Left ventricle myocardium inferior (tissue), 1 donor: Measurements from ENCODE around the gene PRDM2. TPM values are rescaled to one million over a fixed set of nuclear protein-coding genes. Genes with fewer than 3 reads are reported as not detected.

ENCODE experiments used
- DNase-seq: peaks from one replicate; pipeline ENCODE4 v3.0.0-alpha.2; 2020
- H3K27ac ChIP-seq: fragments of 200-600 bp; replicated peaks from 2 replicates; pipeline ENCODE4 v1.8.0; 2021
- H3K27me3 ChIP-seq: fragments of 200-600 bp; 2 replicates; pipeline ENCODE4 v1.8.0; 2021; ENCODE audit warnings: low read depth
- H3K36me3 ChIP-seq: fragments of 200-600 bp; 2 replicates; pipeline ENCODE4 v1.8.0; 2021
- H3K4me1 ChIP-seq: fragments of 200-600 bp; 2 replicates; pipeline ENCODE4 v1.8.0; 2021
- H3K4me3 ChIP-seq: fragments of 200-600 bp; 2 replicates; pipeline ENCODE4 v1.8.0; 2021; ENCODE audit warnings: mild to moderate bottlenecking, moderate library complexity
- H3K9me3 ChIP-seq: fragments of 200-600 bp; replicated peaks from 2 replicates; pipeline ENCODE4 v1.8.0; 2021
- intact Hi-C: fragments of 100-400 bp; cut with micrococcal nuclease; formaldehyde crosslinking; loops from one replicate; pipeline ENCODE4 v1.11.0; 2022
- total RNA-seq: library from RNA; stranded (reverse); fragmentation: NEBNext Ultra II Directional; extraction: Animal tissue kit (Norgen Biotek cat#: 25700); gene quantifications from one replicate; pipeline ENCODE4 v1.2.1, GENCODE V29; 2021
- TF ChIP-seq, protein P1 (sequence below): fragments of 200-600 bp; IDR thresholded peaks from 2 replicates; pipeline ENCODE4 v1.8.0; 2021; ENCODE audit warnings: antibody characterized with exemption, mild to moderate bottlenecking, borderline replicate concordance
- donor health status: DM: no; HTN: yes; CAD: no; lungs with severe emphysema.

PRDM2 gene
- total RNA-seq, 1 donor from 2014 or later: 36.1 TPM

DNA sequence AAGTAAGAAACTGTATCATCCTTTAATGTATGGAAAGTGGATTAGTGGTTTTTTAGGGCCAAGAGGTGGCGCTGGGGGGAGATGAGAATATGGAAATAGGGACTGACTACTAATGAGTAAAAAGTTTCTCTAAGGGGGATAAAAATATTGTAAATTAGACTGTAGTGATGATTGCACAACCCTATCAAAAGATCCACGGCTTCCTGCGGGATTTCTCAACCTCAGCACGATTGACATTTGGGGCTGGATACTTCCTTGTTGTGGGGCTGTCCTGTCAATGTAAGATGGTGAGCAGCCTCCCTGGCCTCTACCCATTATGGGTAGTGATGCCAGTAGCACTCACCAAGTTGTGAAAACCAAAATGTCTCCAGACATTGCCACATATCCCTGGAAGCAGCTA lies 36.0 kb upstream of the PRDM2 start:
- Histone ChIP-seq H3K27ac (no peak overlapping the region), H3K36me3 (no peaks in the 10 kb centered on the region), H3K27me3 (peaks cover 18% of the 10 kb centered on the region), H3K4me1 (no peaks in the 10 kb centered on the region), H3K4me3 (no peak overlapping the region), H3K9me3 (peaks cover 5% of the 10 kb centered on the region)
- intact Hi-C loops: loop anchor here (10.0 kb wide), 1 partner anchor 151 kb away; no protein-coding TSS in a partner anchor
- TF ChIP-seq, protein P1, sequence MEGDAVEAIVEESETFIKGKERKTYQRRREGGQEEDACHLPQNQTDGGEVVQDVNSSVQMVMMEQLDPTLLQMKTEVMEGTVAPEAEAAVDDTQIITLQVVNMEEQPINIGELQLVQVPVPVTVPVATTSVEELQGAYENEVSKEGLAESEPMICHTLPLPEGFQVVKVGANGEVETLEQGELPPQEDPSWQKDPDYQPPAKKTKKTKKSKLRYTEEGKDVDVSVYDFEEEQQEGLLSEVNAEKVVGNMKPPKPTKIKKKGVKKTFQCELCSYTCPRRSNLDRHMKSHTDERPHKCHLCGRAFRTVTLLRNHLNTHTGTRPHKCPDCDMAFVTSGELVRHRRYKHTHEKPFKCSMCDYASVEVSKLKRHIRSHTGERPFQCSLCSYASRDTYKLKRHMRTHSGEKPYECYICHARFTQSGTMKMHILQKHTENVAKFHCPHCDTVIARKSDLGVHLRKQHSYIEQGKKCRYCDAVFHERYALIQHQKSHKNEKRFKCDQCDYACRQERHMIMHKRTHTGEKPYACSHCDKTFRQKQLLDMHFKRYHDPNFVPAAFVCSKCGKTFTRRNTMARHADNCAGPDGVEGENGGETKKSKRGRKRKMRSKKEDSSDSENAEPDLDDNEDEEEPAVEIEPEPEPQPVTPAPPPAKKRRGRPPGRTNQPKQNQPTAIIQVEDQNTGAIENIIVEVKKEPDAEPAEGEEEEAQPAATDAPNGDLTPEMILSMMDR: no peak
- no peak for DNase-seq

DNA sequence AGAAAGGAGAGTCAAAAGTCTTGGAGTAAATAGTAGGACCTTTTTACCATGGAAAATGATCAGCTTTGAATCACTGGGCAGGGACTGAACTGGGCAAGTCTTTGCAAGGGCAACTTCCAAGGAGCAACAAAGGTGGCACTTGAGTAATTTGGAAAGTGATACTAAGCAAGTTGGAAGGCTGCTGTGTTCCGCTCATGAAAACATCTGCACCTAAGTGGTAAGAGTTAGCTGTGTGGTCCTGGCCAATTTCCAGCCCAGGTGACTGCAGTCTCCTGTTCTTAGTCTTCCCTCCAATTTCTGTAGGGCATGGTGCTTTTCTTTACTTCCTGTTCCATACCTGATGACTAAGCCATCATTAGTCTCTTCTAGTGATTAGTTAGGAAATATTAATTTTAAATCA lies 35.5 kb upstream of the PRDM2 start:
- TF ChIP-seq, protein P1: no peak
- Histone ChIP-seq H3K4me1 (no peaks in the 10 kb centered on the region), H3K36me3 (no peaks in the 10 kb centered on the region), H3K4me3 (no peak overlapping the region), H3K27me3 (peaks cover 18% of the 10 kb centered on the region), H3K27ac (no peak overlapping the region), H3K9me3 (peaks cover 3% of the 10 kb centered on the region)
- intact Hi-C loops: loop anchor here (10.0 kb wide), 1 partner anchor 150 kb away; no protein-coding TSS in a partner anchor
- DNase-seq: no peak

DNA sequence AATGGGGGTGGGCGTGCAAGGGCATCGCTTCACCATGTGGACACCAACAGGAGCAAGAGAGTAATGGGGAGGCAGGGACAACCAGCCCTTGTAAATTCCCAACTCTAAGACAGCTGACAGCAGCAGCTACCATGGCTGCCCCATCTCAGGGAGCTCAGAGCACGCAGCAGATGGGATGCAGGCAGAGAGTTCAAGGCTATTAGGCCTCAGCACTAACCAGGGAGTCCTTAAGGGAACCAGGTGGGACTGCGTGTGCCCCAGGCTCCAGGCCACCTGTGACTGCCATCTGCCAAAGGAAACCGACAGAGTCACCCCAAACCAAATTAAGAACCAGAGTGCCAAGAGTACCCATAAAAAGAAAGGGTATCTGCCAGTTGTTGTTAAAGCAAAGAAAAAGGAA lies 33.7 kb upstream of the PRDM2 start:
- H3K4me1 ChIP-seq: no peaks in the 10 kb centered on the region
- no peak for DNase-seq
- H3K36me3 ChIP-seq: no peaks in the 10 kb centered on the region
- H3K27ac ChIP-seq: no peak overlapping the region
- TF ChIP-seq, protein P1: no peak
- H3K4me3 ChIP-seq: no peak overlapping the region
- peaks cover 17% of the 10 kb centered on the region for H3K27me3 ChIP-seq
- H3K9me3 ChIP-seq: no peaks in the 10 kb centered on the region
- intact Hi-C loops: loop anchor here (5.0 to 10.0 kb wide), 2 partner anchors 148 to 296 kb away; no protein-coding TSS in a partner anchor

DNA sequence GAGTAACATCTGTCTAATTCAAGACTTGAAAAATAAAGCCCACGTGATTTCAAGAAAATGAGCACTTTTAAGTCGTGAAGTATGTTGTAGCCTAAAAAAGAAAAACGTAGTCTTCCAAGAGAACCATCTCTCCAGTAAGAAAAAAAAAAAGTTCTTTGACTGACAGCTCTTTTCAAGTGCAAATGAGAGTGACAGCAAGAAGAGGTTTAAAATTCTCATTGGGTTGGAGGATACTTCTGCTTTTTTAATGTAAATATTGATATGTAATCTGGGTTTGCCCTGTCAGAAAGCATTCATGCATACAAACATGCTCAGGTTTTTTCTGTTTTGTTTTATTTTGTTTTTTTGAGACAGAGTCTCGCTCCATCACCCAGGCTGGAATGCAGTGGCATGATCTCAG lies 32.3 kb upstream of the PRDM2 start:
- no peak overlapping the region for H3K27ac ChIP-seq
- intact Hi-C loops: loop anchor here (5.0 to 10.0 kb wide), 2 partner anchors 147 to 295 kb away; no protein-coding TSS in a partner anchor
- no peak for DNase-seq
- no peaks in the 10 kb centered on the region for H3K9me3 ChIP-seq
- no peak overlapping the region for H3K4me3 ChIP-seq
- H3K27me3 ChIP-seq: peaks cover 15% of the 10 kb centered on the region
- TF ChIP-seq, protein P1: no peak
- H3K4me1 ChIP-seq: no peaks in the 10 kb centered on the region
- H3K36me3 ChIP-seq: no peaks in the 10 kb centered on the region

DNA sequence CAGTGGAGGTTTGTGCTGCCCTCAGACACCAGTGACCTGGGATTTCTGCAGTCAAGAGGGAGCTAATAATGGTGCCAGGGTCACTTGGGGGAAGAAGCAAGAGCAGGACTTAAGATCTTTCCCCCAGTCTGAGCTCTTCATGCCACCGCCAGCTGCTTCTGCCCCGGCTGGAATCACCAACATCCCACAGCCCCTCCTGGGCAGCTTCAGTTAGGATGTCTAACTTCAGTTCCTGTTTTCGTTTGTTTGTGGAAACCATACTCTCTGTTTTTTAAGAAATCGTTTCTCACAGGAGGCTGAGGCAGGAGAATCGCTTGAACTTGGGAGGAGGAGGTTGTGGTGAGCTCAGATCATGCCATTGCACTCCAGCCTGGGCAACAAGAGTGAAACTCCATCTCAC lies 25.6 kb upstream of the PRDM2 start:
- Histone ChIP-seq H3K36me3 (no peaks in the 10 kb centered on the region), H3K9me3 (no peaks in the 10 kb centered on the region), H3K27me3 (peaks cover 42% of the 10 kb centered on the region), H3K4me1 (no peaks in the 10 kb centered on the region), H3K27ac (no peak overlapping the region), H3K4me3 (no peak overlapping the region)
- TF ChIP-seq, protein P1: no peak
- no peak for DNase-seq
- intact Hi-C loops: no loop called here
